Lower lobe of right lung (tissue), 2 donors: ENCODE data around the gene PIEZO2. TPM values are rescaled to one million over a fixed set of nuclear protein-coding genes. Genes with fewer than 3 reads are reported as not detected.

Source experiments
- ATAC-seq, 2 donors: fragments of 200-7000 bp; cut with Tn5 transposase; one replicate each; pipeline ENCODE4 v1.9.1; 2020 to 2022; ENCODE audit warnings: mild to moderate bottlenecking in 2 of 2, moderate library complexity in 2 of 2
- DNase-seq: peaks from one replicate; pipeline ENCODE4 v3.0.0-alpha.2; 2020
- H3K27ac ChIP-seq: fragments of 200-600 bp; one replicate; pipeline ENCODE4 v1.8.0; 2022
- H3K27me3 ChIP-seq: fragments of 200-600 bp; one replicate; pipeline ENCODE4 v1.8.0; 2022; ENCODE audit warnings: low read depth
- H3K36me3 ChIP-seq: fragments of 200-600 bp; one replicate; pipeline ENCODE4 v1.8.0; 2022; ENCODE audit warnings: mild to moderate bottlenecking
- H3K4me1 ChIP-seq: fragments of 200-600 bp; one replicate; pipeline ENCODE4 v1.8.0; 2022
- H3K4me3 ChIP-seq: fragments of 200-600 bp; one replicate; pipeline ENCODE4 v1.8.0; 2022; ENCODE audit warnings: mild to moderate bottlenecking
- H3K9me3 ChIP-seq: fragments of 200-600 bp; one replicate; pipeline ENCODE4 v1.8.0; 2022
- CTCF ChIP-seq: fragments of 200-600 bp; IDR thresholded peaks from one replicate; pipeline ENCODE4 v1.8.0; 2022; ENCODE audit warnings: antibody characterized with exemption, mild to moderate bottlenecking
- intact Hi-C: fragments of 100-400 bp; cut with DNase I; formaldehyde crosslinking; loops from one replicate; pipeline ENCODE4 v1.11.0; 2022
- total RNA-seq: library from RNA; stranded (reverse); fragmentation: NEBNext Ultra II Directional; extraction: Animal tissue kit (Norgen Biotek cat#: 25700); gene quantifications from one replicate; pipeline ENCODE4 v1.2.1, GENCODE V29; 2021
- donor health status: DM: no; HTN: yes; CAD: no; lungs with severe emphysema.

PIEZO2 gene
- total RNA-seq, 1 donor from 2014 or later: 11.1 TPM

- intact Hi-C loops: no loop called here
Observed at GRCh38 chr18:10913919-10914318, 235.4 kb downstream of the PIEZO2 start.

DNA sequence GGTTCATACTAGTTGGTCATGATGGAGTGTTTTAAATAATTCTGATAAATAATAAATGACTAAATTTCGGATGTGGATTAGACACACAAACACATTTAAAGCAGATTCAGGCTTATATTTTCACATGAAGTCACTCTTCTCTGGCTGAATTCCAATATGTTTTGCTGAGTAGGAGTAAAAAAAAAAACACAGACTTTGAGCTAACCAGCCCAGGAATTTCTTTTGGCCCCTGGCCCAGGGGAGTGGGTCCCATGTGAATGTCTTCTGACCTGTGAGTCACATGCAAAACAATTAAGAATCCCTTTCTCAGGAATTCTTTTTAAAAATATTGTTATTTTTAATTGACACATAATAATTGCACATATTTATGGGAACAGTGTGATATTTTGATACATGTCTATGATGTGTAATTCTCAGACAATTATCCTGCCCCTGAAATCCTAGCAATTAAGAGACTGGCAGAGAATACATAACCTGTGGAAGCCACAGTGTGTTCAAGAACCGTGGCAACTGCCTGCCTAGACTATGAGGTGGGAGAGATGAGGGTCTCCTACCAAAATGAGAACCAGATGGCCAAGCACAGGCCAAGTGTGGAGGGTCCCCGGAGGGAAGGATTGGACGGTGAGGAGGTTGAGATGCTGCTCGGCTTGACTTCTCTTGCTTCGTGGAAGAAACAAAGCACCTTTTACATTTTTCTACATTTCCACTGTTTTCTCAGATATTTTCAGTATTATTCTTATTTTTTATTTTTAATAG lies 236.4 kb downstream of the PIEZO2 start:
- no peak for ATAC-seq
- Histone ChIP-seq H3K27me3 (no peaks in the 10 kb centered on the region), H3K4me3 (no peak overlapping the region), H3K9me3 (no peaks in the 10 kb centered on the region), H3K4me1 (no peaks in the 10 kb centered on the region), H3K36me3 (no peaks in the 10 kb centered on the region), H3K27ac (no peak overlapping the region)
- intact Hi-C loops: no loop called here
- no peak for DNase-seq
- no peak for TF ChIP-seq CTCF

More at GRCh38 chr18:10913919-10914318, 235.4 kb downstream of the PIEZO2 start:
- no peak overlapping the region for H3K27ac ChIP-seq
- no peaks in the 10 kb centered on the region for H3K4me1 ChIP-seq
- H3K27me3 ChIP-seq: no peaks in the 10 kb centered on the region
- H3K9me3 ChIP-seq: no peaks in the 10 kb centered on the region
- no peak overlapping the region for H3K4me3 ChIP-seq
- H3K36me3 ChIP-seq: no peaks in the 10 kb centered on the region
- TF ChIP-seq CTCF: no peak
- no peak for DNase-seq
- ATAC-seq: no peak

DNA sequence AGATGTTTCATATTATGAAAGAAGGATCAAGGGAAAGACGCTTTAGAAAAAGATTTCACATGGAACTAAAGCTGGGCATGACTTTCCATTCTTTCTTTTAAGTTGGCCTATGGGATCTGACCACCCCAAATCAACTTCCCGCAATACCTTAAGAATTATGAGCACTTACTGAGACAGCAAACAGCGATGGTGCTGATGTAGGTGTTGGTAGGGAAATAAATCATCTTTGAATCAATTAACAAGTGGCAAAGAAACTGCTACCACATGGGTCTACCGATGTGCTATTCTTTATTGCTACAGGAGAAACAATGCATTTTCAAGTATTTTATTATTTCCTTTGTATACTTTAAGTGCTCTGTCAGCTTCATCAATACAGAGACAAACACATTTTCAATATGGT lies 239.6 kb downstream of the PIEZO2 start:
- Histone ChIP-seq H3K27me3 (no peaks in the 10 kb centered on the region), H3K4me3 (no peak overlapping the region), H3K36me3 (no peaks in the 10 kb centered on the region), H3K27ac (no peak overlapping the region), H3K9me3 (no peaks in the 10 kb centered on the region), H3K4me1 (no peaks in the 10 kb centered on the region)
- DNase-seq (no peak), ATAC-seq (no peak)
- intact Hi-C loops: no loop called here
- no peak for TF ChIP-seq CTCF

DNA sequence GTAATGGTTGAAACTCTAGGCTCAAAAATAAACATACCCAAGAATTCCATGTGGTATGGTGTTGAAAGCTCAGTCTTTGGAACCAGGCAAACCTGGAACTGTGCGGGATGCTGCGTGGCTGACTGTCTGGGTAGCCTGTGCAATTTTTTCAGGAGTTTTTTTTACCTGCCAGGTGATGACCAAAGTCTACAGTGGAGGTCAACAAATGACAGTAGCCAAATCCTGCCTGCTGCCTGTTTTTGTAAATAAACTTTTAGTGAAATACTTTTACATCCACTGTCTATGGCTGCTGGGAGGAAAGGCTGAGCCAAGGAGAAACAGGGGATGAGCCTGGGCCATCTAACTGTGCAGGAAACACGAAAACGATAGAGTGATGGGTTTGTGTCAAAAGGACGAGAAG lies 240.6 kb downstream of the PIEZO2 start:
- TF ChIP-seq CTCF: no peak
- no peaks in the 10 kb centered on the region for H3K36me3 ChIP-seq

DNA sequence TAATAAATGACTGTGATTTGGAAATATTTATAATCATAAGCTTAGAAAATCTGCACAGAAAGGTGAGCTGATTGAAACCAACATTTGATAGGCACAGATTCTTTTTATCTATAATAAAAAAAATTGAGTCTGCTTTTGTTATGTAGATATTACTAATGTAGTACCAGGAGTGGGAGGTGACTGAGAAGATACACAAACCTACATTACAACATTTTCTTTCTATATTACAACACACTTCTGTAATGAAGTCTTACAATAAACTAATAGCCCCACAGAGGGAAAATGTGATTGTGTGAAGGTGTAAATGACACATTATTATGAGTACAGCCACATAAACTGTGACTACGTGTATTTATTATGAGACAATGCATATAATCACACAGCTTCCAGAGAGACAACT lies 241.6 kb downstream of the PIEZO2 start:
- TF ChIP-seq CTCF: no peak
- Histone ChIP-seq H3K36me3 (no peaks in the 10 kb centered on the region), H3K27ac (no peak overlapping the region), H3K9me3 (no peaks in the 10 kb centered on the region), H3K27me3 (no peaks in the 10 kb centered on the region), H3K4me3 (no peak overlapping the region), H3K4me1 (no peaks in the 10 kb centered on the region)
- ATAC-seq (no peak), DNase-seq (no peak)
- intact Hi-C loops: no loop called here

More for the DNA sequence above, 240.6 kb downstream of the PIEZO2 start:
- no peak overlapping the region for H3K4me3 ChIP-seq
- intact Hi-C loops: no loop called here
- H3K9me3 ChIP-seq: no peaks in the 10 kb centered on the region
- no peak overlapping the region for H3K27ac ChIP-seq
- H3K27me3 ChIP-seq: no peaks in the 10 kb centered on the region
- DNase-seq: no peak
- ATAC-seq: no peak
- H3K4me1 ChIP-seq: no peaks in the 10 kb centered on the region
